HG03442 (cell line): Measurements from ENCODE around the gene POLDIP2.
A peak's percentile ranks its signal among the peaks of the same experiment; 100 is the strongest.
"Not testable (repeated sequence)": the region's sequence is repeated elsewhere in the genome, so short reads cannot be mapped to it uniquely, and the experiment has no call there.

ENCODE experiments used
- ATAC-seq: cut with Tn5 transposase; IDR thresholded peaks from one replicate; pipeline ENCODE4 v1.9.1; 2021; ENCODE audit warnings: mild to moderate bottlenecking, moderate library complexity; ENCODE audit not compliant: unreplicated experiment

The POLDIP2 gene

DNA sequence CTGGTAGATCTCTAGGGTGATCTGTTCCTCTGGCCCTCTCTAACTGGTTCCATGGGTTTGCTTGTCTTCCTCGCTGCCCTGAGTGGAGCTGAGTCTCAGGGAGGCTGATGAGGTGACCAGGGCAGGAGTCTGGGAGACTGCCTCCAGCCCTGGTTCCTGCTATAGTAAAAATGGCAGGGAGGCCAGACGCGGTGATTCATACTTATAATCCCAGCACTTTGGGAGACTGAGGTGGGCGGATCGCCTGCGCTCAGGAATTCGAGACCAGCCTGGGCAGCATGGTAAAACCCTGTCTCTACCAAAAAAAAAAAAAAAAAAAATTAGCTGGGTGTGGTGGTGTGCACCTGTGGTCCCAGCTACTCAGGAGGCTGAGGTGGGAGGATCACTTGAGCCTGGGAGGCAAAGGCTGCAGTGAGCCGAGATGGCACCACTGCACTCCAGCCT lies 18.5 kb downstream of the POLDIP2 start:
- ATAC-seq: not testable (repeated sequence)

DNA sequence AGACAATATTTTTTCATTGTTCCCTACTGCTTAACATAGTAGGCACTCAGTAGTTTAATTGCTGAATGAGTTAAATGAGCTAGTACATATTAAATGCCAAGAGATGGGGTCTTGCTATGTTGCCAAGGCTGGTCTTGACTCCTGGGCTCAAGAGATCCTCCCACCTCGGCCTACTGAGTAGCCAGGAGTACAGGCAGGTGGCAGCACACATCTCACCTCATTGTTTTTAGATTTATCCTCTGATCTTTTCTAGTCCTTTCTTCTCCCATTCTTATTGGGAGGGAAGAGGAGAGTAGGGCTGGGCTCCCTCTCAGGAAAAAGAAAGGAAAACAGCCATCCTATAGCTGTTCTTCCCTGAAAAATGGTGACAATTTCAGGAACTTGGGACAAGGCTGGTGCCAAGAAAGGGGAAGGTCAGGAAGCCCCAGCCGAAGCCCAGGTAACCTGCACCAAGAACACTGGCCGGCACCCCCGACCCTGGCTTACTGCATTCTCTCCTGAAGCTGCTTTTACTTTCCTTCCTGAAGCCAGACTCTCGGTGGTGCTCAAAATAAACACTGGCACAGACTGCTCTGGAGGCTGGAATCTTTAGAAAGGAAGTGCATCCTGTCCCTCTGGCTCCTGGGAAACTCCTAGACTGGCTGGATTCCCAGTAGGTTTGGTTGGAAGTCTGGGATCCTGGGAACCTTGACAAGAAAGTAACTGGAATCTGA lies 19.1 kb downstream of the POLDIP2 start:
- no peak for ATAC-seq

GRCh38 chr17:28335959-28336871 lies 21.1 kb downstream of the POLDIP2 start:
- ATAC-seq: no peak

GRCh38 chr17:28335201-28335958 lies 21.9 kb downstream of the POLDIP2 start, which contains the start of the genes IFT20 and TNFAIP1:
TSS of gene IFT20 (minus strand) at chr17:28335472. CDS start at chr17:28331985, 3,487 bp downstream.
TSS of gene TNFAIP1 (plus strand) at chr17:28335761. CDS start at chr17:28339522, 3,761 bp downstream.
- peak; percentile 95 for ATAC-seq

GRCh38 chr17:28334666-28335200 lies 22.6 kb downstream of the POLDIP2 start:
- no peak for ATAC-seq

- no peak for ATAC-seq
Observed at GRCh38 chr17:28334171-28334570, 23.2 kb downstream of the POLDIP2 start.

DNA sequence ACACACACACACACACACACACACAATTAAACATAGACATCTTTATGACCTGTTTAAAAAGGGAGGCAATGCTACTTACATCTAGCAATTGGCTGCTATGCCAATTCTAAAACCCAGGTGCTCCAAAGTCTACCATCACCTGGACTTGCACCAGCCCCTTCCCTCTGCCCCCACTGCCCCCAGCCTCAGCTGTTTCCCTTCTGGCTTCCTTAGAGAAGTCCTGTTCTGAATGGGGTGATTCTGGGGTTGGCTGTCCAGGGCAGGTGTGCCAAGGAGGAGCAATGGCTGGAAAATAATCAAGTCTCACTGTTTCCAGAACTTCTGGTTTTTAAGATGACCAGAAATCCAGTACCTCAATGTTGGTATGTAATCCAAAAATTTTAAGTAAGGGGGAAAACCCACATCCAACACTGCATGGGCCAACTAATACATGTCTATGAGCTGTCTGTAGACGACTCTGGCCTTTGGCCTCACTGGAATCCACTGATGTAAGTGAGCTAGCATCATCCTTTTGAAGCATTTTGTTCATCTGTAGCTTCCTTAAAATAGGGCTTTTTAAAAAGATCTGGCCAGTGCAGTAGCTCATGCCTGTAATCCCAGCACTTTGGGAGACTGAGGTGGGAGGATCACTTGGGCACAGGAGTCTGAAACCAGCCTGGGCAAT lies 24.1 kb downstream of the POLDIP2 start:
- ATAC-seq: no peak

DNA sequence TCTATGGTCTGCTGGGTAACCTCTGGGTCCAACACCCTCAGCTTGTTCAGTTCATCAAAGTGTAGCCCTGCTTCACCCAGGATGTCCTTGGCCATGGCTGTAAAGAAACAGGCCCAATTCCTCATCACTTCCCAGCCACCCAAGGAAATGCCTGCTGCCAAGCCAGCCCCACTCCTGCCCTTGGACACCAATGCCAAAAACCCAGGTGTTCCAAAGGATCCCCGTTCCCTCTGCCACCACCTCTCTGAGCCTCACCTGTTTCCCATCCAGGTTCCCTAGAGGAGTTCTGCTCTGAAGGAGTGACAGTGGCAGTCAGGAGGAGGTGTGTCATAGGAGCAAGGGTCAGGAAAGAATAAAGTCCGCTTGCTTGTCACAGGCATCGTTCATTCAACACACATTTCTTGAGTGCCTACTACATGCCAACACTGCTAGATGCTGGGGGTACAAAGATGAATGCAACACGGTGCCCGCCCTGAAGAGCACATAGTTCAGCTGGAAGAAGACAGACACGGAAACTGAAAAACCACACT lies 25.4 kb downstream of the POLDIP2 start:
- no peak for ATAC-seq

DNA sequence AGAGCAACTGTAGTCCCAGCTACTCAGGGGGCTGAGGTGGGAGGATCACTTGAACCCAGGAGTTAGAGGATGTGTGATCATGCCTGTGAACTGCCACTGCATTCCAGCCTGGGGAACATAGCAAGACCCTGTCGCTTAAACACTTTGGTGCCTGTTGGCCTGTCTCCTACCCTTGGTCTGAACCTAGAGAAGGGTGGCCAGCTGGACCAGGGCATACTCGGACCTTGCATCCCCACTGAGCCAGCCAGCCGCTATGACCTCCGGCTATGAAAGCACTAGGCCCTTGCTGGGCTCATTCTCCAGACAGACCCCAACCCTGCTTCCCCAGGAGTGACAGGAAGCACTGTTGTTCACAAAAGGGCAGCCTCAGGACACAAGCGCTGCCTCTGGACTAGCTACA lies 26.7 kb downstream of the POLDIP2 start:
- no peak for ATAC-seq

GRCh38 chr17:28328325-28328724 lies 29.0 kb downstream of the POLDIP2 start:
- ATAC-seq: no peak

GRCh38 chr17:28327709-28328108 lies 29.6 kb downstream of the POLDIP2 start:
- ATAC-seq: no peak

GRCh38 chr17:28327031-28327607 lies 30.2 kb downstream of the POLDIP2 start:
- ATAC-seq: no peak

DNA sequence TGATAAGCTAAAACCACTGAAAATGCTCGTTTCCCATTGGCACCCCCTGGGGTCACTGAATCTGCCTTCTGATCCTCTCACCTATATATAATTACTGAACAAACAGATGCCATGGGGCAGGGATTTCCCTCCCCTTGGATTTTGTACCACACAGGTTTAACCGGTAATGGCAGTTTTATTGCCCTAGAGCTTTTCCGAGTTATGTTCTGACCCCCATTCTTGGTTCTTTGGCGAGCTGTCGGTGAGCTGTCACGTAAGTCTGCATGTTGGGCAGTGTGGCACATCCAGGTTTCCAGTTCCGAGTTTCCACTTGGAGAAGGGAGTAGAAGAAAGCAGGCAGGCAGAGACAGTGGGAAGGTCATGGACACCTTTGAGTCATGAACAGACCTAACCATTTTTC lies 31.2 kb downstream of the POLDIP2 start:
- ATAC-seq: no peak

GRCh38 chr17:28325211-28325610 lies 32.1 kb downstream of the POLDIP2 start:
- ATAC-seq: no peak

DNA sequence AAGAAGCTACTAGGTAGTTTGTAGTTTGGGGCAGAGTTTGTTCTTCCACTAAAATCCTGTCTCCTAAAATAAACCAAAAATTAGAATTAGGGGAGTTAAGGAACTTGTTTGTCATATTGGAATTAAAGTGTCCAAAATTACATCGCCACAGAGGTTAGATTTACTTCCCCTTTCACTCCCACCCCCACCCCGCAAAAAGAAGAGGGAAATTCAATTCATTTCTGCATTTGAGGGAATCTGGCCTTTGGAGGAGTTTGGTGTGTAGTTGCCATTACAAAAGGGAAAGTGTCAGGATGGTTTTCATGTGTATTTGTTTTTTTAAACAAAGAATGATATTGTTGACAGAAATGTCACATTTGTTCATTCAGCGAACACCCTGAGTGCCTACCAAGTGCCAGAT lies 32.5 kb downstream of the POLDIP2 start:
- no peak for ATAC-seq

GRCh38 chr17:28324267-28324745 lies 33.0 kb downstream of the POLDIP2 start:
- no peak for ATAC-seq

- no peak for ATAC-seq
Observed at GRCh38 chr17:28320215-28321061, 36.9 kb downstream of the POLDIP2 start.

DNA sequence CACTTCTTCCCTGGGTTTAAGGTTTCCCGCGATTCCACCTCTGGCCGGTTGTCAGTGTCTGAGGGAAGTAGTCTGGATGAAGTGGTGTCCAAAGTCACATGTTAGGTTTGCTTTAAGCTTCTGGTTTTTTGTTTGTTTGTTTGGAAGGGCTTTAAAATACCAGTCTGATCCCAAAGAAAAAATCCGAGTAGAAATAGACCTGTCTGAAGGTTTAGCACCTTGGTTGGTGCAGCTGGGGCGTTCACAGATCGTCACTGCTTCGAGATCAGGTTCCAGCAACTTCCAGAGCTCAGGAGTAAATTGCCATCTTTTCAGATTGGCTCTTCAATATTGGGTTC lies 37.8 kb downstream of the POLDIP2 start:
- no peak for ATAC-seq
